GM19043 (cell line): ENCODE measurements around the gene SMCR8.
"Not testable (repeated sequence)": the region's sequence is repeated elsewhere in the genome, so short reads cannot be mapped to it uniquely, and the experiment has no call there.

Experiments used
- ATAC-seq: cut with Tn5 transposase; IDR thresholded peaks from one replicate; pipeline ENCODE4 v1.9.1; 2021; ENCODE audit warnings: low read depth; ENCODE audit not compliant: unreplicated experiment

The SMCR8 gene, protein sequence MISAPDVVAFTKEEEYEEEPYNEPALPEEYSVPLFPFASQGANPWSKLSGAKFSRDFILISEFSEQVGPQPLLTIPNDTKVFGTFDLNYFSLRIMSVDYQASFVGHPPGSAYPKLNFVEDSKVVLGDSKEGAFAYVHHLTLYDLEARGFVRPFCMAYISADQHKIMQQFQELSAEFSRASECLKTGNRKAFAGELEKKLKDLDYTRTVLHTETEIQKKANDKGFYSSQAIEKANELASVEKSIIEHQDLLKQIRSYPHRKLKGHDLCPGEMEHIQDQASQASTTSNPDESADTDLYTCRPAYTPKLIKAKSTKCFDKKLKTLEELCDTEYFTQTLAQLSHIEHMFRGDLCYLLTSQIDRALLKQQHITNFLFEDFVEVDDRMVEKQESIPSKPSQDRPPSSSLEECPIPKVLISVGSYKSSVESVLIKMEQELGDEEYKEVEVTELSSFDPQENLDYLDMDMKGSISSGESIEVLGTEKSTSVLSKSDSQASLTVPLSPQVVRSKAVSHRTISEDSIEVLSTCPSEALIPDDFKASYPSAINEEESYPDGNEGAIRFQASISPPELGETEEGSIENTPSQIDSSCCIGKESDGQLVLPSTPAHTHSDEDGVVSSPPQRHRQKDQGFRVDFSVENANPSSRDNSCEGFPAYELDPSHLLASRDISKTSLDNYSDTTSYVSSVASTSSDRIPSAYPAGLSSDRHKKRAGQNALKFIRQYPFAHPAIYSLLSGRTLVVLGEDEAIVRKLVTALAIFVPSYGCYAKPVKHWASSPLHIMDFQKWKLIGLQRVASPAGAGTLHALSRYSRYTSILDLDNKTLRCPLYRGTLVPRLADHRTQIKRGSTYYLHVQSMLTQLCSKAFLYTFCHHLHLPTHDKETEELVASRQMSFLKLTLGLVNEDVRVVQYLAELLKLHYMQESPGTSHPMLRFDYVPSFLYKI

GRCh38 chr17:18314731-18315561, at the start of gene SMCR8, which contains the start of gene TOP3A:
Gene SMCR8 (plus strand): TSS chr17:18315293. CDS start chr17:18315790, 497 bp downstream.
Gene TOP3A (minus strand): TSS chr17:18314994. CDS start chr17:18314778, 216 bp downstream.
- peak; percentile 77 for ATAC-seq

DNA sequence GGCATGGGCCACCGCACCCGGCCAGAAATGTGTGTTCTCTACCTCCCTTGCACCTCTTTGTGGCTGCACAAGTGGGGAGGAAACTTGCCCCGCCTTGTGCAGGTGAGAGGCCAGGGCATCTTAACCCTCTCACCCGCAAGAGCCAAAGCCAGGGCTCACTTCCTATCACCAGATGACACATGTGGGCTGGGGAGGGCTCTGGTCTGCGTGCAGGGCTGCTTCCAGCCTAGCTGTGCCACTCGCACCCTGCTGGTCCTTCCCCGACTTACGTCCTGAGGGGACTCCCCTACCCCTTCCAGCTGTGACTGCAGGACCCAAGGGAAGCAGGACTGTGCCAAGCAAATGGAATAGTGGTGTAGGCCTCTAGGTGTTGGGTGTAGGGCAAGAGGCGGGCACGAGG, 47.7 kb upstream of the SMCR8 start:
- no peak for ATAC-seq

DNA sequence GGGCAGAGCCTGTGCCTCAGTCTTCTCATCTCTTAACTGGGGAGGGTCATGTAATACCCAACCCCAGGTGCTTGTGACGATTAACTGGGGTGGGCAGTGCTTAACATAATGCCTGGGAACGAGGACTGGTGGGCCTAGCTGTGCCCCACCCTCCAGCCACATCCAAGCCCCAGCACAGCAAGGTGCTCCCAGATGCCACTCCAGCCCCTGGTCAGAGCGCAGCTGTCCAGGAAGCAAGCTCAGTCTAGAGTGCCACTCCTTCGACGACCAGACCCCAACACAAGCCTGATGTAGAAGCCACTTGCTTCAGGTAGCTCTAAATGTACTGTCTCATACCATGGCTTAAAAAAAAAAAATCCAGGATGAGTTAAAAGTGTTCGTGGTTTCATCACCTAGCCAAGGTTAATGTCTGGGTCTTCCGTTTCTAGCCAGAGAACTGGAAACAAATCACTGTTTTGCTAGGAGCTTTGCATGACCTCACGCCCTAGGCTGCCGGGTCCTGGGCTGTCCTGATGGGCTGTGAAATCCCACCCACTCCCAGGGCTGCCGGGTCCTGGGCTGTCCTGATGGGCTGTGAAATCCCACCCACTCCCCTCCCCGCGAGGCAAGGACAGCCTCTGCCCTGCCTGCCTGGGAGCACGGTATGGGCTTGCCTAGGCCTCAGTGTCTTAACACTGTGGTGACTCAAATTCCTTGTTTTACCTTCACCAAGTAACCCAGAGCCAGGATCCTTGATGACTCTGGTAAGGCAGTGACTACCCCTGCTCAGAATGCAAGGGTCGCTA, 47.0 kb upstream of the SMCR8 start:
- ATAC-seq = no peak

DNA sequence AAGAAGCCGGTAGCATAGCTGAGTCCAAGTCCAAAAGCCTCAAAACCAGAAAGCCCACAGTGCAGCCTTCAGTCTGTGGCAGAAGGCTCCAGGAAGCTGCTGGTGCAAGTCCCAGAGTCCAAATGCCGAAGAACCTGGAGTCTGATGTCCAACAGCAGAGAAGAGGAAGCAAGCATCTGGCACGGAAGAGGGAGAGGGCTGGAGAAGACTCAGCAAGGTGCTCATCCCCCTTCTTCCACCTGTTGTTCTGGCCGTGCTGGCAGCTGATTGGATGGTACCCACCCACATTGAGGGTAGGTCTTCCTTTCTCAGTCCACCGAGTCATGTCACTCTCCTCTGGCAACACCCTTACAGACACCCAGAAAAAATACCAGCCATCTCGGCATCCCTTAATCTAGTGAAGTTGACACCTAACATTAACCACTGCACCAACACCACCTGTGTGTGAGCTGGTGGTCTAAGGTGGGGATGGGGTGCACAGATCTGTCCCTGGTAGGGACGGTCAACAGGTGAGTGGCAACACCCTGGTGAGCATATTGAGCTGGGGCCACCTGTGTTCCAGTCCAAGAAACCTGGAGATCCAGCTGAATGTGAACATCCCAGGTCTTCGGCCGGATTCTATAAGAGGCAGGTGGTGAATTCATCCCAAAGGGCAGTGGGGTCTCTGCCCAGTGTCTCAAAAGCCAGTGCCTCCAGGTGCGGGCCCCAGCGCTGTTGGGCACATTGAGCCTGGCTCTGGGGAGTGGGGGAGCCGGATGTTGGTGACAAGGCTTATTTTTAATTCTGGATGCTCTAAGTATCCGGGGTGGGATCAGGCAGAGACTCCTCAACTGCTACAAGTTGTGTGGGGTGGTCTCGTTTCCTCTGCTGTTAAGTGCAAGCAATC, 44.8 kb upstream of the SMCR8 start:
- ATAC-seq = no peak

DNA sequence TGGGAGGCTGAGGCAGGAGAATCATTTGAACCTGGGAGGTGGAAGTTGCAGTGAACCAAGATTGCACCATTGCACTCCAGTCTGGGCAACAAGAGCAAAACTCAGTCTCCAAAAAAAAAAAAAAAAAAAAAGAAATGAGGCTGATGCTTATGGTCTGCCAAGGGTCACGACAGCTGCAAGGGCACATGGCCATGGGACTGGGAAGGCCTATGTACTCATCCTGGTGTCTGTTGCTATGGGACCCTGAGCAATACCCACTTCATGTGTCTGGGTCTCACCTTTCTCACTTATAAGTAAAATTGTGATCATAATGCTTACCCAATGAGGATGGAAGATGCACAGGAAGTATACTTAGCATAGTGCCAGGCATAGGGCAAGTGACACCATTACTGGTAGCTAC, 38.0 kb upstream of the SMCR8 start:
- ATAC-seq = no peak

- ATAC-seq = no peak
Observed at GRCh38 chr17:18278867-18279266, 36.2 kb upstream of the SMCR8 start.

DNA sequence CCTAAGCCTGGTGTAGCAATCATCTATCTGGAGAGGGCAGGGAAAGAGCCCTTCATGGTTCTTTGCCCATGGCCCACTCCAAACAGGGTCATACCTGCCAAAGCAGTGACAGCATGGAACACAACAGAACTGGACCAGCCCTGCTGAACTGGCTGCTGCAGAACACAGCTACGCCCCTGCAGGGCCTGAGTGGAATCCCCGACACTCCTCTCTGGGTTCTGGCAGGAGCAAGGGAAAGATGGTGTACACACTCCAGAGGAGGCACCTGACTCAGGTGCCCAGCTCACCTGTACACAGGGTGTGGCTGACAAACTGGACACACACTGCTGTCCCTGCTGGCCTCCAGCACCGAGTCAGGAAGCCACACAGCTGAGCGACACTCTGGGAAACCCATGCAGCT, 34.8 kb upstream of the SMCR8 start:
- ATAC-seq = no peak

DNA sequence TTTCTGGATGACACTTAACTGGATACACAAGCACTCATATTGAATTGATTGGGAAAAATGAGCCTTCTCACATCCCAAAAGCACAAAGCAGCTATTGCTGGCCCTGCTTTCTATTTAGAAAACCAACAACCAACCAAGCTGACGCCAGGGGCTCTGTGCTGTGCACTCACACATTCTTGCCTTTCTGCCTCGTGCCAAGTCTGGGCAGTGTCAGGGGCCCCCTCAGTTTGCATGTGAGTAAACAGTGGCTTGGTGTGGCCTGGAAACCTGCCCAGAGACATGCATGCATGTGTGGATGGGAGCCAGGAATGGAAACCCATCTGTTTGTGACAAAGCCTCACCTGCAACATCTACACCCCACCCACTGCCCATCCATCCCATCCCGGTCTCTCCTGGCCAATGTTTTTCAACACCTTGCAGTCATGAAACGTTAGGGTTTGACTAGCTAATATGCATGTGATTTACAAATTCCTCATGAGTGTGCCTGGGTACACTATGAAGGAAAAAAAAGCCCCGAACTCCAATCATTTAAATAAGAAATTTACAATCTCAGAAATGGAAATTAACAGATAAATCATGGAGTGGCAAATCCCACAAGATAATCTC, 34.2 kb upstream of the SMCR8 start:
- ATAC-seq = no peak

- no peak for ATAC-seq
Observed at GRCh38 chr17:18281788-18282187, 33.3 kb upstream of the SMCR8 start.

DNA sequence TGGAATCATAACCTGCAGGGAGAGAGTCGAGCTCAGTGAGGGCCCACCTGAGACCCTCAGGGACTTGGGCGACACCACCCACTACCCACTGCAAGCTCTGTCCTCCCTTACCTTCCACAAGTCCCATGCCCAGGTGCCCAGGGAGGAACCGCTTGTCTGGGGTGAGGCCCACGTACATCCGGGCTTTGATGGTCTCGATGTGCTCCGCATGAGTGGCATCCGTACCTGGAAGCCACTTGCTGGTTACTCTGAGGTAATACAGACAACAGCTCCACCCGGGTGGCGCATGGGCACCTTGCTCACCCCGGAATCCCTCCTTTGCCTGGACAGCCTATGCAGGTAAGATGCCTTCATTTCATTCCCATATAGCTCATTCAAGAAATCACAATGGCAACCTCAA, 29.8 kb upstream of the SMCR8 start:
- no peak for ATAC-seq

DNA sequence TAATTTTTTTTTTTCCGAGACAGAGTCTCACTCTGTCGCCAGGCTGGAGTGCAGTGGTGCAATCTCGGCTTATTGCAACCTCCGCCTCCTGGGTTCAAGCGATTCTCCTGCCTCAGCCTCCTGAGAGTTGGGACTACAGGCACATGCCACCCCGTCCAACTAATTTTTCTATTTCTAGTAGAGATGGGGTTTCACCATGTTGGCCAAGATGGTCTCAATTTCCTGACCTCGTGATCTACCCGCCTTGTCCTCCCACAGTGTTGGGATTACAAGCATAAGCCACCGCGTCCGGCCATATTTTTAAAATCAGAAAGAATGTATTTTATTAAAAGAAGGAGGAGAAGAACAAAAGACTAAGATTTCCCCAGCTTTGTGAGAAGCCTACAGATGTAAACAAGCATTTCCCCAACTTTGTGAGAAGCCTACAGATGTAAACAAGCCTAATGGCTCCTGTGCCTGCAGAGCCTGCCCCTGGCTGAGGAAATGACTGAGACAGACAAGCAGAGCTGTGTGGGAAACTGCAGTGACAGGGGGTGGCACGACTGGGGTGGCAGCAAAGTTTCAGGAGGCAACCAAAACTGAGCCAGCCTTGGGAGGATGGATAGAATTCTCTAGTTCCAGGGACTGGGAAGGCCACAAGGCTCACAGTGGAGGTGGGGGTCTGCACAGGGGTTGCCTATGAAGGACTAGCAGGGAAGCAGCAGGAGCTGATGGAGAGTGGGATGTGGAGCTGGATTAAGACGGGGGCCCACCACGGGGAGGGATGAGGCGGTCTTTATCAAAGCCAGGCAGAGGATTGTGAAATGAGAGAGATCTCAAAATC, 23.2 kb upstream of the SMCR8 start:
- no peak for ATAC-seq

DNA sequence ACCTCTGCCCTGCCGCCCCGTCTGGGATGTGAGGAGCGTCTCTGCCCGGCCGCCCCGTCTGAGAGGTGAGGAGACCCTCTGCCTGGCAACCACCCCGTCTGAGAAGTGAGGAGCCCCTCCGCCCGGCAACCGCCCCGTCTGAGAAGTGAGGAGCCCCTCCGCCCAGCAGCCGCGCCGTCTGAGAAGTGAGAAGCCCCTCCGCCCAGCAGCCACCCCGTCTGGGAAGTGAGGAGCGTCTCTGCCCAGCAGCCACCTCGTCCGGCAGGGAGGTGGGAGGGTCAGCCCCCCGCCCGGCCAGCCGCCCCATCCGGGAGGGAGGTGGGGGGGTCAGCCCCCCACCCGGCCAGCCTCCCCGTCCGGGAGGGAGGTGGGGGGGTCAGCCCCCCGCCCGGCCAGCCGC, 17.0 kb upstream of the SMCR8 start:
- ATAC-seq = not testable (repeated sequence)

DNA sequence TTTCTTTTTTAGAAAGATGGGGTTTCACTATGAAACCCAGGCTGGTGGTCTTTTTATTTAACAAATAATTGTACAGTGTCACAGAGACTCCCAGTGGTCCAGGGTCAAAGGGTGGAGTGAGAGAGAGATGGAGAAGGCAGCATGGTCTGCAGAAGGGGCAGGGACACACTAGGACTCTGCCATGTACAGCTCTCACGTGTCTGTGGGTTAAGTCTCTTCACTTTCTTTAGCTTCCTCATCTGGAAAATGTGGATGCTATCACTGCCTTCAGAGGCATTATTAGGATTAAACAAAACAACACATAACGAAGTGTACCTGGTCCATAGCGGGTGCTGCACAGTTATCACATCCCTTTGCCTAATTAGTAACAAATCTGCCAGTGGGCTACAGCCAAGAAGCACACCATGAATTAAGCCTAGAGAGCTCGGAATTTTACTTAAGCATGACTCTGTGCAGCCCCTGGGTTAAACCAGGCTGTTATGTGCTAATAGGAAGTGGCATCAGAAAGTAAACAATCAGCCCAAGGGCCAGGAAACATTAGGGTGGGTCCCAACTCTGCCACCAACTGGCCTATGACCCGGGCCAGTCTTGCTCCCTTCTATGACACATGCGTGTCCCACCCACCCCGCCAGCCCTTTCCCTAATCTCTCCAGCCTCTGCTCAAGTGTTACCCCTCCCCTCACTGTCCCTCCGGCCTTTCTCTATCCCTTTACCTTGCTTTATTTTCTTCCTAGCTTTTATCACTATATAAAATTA, 14.2 kb upstream of the SMCR8 start:
- ATAC-seq = no peak

- ATAC-seq = not testable (repeated sequence)
Observed at GRCh38 chr17:18303206-18303605, 11.9 kb upstream of the SMCR8 start.

DNA sequence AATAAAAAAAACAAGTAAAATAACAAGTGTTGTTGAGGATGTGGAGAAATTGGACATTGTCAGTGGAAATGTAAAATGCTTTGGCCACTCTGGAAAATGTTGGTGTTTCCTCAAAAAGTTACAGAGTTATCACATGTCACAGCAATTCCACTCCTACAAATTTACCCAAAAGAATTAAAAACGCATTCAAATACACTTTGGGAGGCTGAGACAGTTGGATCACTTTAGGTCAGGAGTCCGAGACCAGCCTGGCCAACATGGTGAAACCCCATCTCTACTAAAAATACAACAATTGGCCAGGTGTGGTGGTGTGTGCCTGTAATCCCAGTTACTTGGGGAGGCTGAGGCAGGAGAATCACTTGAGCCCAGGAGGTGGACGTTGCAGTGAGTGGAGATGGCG, 5.9 kb upstream of the SMCR8 start:
- ATAC-seq = no peak

GRCh38 chr17:18314059-18314730, 898 bp upstream of the SMCR8 start:
- ATAC-seq = no peak
